GM12873 (cell line): ENCODE results near the gene IL17RE.

Experiments
- TF ChIP-seq, protein P1 (sequence below): IDR thresholded peaks from 2 replicates; pipeline ENCODE4 v1.5.1; 2012; ENCODE audit warnings: low read depth, mild to moderate bottlenecking, moderate library complexity, low read length, control low read depth; ENCODE audit not compliant: insufficient read depth; ENCODE audit errors: missing control alignments

The IL17RE gene

DNA sequence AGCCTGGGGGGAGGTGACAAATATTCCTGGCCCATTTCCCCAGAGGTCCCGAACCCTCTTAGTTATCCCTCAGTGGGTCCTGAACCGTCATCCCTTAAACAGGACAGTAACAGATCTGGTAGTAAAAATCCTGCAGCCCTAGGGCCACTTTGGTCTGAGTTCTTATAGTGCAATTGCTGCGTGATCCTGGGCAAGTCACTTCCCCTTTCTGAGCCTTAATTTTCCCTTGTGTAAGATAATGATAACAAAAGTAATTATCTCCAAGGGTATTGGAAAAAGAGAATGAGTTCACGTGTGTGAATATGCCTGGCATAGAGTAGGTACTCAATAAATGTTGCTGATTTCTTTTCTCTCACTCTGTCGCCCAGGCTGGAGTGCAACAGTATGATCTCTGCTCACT is 15.2 kb upstream of the IL17RE start:
- TF ChIP-seq, protein P1, sequence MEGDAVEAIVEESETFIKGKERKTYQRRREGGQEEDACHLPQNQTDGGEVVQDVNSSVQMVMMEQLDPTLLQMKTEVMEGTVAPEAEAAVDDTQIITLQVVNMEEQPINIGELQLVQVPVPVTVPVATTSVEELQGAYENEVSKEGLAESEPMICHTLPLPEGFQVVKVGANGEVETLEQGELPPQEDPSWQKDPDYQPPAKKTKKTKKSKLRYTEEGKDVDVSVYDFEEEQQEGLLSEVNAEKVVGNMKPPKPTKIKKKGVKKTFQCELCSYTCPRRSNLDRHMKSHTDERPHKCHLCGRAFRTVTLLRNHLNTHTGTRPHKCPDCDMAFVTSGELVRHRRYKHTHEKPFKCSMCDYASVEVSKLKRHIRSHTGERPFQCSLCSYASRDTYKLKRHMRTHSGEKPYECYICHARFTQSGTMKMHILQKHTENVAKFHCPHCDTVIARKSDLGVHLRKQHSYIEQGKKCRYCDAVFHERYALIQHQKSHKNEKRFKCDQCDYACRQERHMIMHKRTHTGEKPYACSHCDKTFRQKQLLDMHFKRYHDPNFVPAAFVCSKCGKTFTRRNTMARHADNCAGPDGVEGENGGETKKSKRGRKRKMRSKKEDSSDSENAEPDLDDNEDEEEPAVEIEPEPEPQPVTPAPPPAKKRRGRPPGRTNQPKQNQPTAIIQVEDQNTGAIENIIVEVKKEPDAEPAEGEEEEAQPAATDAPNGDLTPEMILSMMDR = no peak

DNA sequence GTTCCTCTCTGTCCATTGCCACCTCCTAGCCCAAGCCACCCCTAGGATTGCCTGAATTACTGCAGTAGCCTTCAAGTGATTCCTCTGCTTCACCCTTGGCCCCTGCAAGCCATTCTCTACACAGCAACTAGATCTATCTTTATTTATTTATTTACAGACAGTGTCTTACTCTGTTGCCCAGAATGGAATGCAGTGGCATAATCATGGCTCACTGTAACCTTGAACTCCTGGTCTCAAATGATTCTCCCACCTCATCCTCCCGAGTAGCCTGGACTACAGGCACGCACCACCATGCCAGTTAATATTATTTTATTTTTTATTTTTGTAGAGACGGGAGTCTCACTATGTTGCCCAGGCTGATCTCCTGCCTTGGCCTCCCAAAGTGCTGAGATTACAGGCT is 14.1 kb upstream of the IL17RE start:
- TF ChIP-seq, protein P1 = no peak

DNA sequence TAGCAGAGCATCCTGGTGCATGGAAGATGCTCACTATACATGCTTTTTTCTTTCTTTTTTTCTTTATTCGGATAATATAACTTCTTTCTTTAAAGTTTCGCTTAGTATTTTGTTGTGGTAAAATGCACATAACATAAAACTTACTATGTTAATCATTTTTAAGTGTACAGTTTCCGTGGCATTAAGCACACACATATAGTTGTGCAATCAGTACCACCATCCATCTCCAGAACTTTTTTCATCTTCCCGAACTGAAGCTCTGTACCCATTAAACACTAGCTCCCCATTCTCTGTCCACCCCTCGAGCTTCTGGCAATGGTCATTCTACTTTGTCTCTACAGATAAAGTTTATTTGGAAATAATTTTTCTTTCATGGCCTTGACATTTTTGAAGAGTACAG is 13.2 kb upstream of the IL17RE start:
- TF ChIP-seq, protein P1 = no peak

DNA sequence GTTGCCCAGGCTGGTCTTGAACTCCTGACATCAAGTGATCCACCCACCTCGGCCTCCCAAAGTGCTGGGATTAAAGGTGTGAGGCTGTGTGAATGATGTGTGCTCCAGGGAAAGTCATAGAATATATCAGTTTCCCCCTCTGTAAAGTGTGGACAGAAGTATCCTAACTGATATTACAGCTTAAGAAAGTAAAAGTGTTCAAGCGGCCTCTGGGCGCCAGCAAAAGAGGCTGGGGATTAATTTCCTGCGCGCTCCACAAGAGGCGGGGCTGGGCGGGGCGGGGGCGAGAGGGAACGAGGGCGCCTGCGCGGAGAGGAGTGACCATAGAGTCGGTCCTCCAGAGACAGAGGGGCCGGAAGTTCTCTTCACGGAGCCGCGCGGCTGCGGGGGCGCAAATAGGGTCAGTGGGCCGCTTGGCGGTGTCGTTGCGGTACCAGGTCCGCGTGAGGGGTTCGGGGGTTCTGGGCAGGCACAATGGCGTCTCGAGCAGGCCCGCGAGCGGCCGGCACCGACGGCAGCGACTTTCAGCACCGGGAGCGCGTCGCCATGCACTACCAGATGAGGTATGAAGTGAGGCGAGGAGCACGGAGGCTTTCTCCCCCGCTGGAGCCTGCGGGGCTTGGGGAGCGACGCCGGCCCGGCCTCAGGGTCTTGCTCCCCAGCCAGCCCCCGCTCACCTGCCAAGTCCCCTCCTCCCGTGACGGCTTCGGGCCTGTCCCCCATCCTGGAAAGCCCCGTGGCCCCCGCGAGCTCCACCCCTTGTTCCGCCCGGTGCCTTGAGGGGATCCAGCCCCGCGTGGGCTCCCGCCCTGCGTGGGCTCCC is 12.2 kb upstream of the IL17RE start, which contains the start of gene JAGN1:
TSS of gene JAGN1 (plus strand) at position 362 of the 823 bp plus-strand sequence. CDS start at position 475, 113 bp downstream.
- TF ChIP-seq, protein P1 = no peak

DNA sequence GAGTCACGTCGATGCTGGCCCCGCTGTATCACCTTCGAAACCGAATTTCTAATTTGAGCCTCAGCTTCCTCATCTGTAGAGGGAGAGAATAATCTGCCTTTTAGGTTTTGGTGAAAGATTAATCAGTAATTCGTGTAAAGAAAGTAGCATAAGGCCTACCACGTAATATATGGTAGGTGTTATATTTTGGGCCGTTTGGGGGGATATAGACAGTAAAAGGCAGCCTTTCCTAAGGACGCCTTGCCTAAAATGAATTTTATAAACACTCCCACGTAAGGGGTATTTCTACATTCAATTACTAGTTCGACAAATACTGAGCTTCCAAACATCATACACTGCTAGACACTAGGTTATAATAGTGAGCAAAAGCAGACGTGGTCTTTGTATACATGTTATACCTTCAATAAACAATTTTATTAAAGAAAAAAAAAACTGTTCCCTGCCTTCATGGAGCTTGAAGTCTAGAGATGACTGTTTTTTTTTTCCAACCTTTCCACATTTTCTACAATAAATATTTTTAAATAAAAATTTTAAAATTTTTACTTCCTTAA is 11.5 kb upstream of the IL17RE start:
- TF ChIP-seq, protein P1 = no peak

DNA sequence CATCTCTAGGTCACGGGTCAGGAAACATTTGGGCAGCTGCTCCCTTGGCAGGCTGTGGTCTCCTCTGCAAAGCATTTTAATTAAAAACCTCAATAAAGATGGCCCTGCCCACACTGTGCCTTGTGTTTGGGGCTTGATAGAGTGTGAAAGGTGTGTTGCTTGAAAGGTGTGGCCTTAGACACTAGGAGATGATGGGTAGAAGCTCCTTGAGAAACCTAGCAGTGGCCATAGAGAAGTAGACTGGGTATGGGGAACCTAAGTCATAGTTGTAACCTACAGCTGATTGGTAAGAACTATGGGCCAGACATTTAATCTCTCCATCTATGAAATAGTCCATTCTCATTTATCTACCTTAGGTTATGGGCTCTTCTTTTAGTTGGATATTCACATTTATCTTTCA is 8.9 kb upstream of the IL17RE start:
- TF ChIP-seq, protein P1 = no peak
